Panc1 (cell line): ENCODE data around the gene SYNC. TPM values are rescaled to one million over a fixed set of nuclear protein-coding genes. Genes with fewer than 3 reads are reported as not detected.

Experiments
- ATAC-seq: fragments of 200-7000 bp; cut with Tn5 transposase; 2 replicates; pipeline ENCODE4 v1.9.1; 2020; ENCODE audit warnings: mild to moderate bottlenecking, moderate library complexity
- BruUV-seq: library from RNA; stranded (reverse); fragments of 400-500 nt; replicated peaks from 2 replicates; lab custom pipeline; 2021; lab: Mats Ljungman, UMichigan
- CTCF ChIA-PET: fragments of 300-600 bp; sonication (Branson Sonifier 250); formaldehyde crosslinking; loops from one replicate; lab custom pipeline; 2022; ENCODE audit warnings: antibody characterized with exemption; lab: Charles Lee
- POLR2A ChIA-PET: fragments of 300-600 bp; sonication (Branson Sonifier 250); formaldehyde crosslinking; loops from one replicate; lab custom pipeline; 2022; ENCODE audit warnings: antibody characterized with exemption; lab: Charles Lee
- DNase-seq: peaks from one replicate; pipeline ENCODE4 v3.0.0-alpha.2; 2010; ENCODE audit warnings: low read depth, low spot score
- H3K27ac ChIP-seq: 2 replicates; pipeline ENCODE4 v1.5.1; 2011; ENCODE audit warnings: mild to moderate bottlenecking, low read length, inconsistent platforms
- H3K27me3 ChIP-seq: fragments of 200-500 bp; sonication (Bioruptor generic); 2 replicates; pipeline ENCODE4 v1.6.0; 2014; ENCODE audit warnings: low read length, inconsistent platforms; ENCODE audit not compliant: control insufficient read depth, insufficient read depth
- H3K36me3 ChIP-seq: fragments of 200-500 bp; sonication (Bioruptor generic); 2 replicates; pipeline ENCODE4 v1.5.1; 2014; ENCODE audit warnings: inconsistent platforms, mild to moderate bottlenecking, low read length, moderate library complexity; ENCODE audit not compliant: control insufficient read depth, insufficient read depth
- H3K4me1 ChIP-seq: 2 replicates; pipeline ENCODE4 v1.5.1; 2011; ENCODE audit warnings: inconsistent platforms, mild to moderate bottlenecking, low read length, moderate library complexity; ENCODE audit not compliant: control insufficient read depth, insufficient read depth
- H3K4me3 ChIP-seq, 2 experiments: 2 replicates each; pipeline ENCODE4 v1.5.1; 2011 to 2012; ENCODE audit warnings: low read depth in 2 of 2, low read length in 2 of 2, mild to moderate bottlenecking in 2 of 2, inconsistent platforms in 1 of 2, moderate library complexity in 1 of 2
- H3K9me3 ChIP-seq: fragments of 200-500 bp; sonication (Bioruptor generic); 2 replicates; pipeline ENCODE4 v1.5.1; 2014; ENCODE audit warnings: low read depth, mild to moderate bottlenecking, inconsistent platforms, low read length, moderate library complexity; ENCODE audit not compliant: control insufficient read depth, insufficient read depth
- POLR2AphosphoS5 ChIP-seq: IDR thresholded peaks from 2 replicates; pipeline ENCODE4 v1.6.1; 2012; ENCODE audit warnings: mild to moderate bottlenecking, low read depth, low read length, moderate library complexity
- SIN3A ChIP-seq: IDR thresholded peaks from 2 replicates; pipeline ENCODE4 v1.6.1; 2012; ENCODE audit warnings: low read depth, mild to moderate bottlenecking, low read length, moderate library complexity, borderline replicate concordance; ENCODE audit not compliant: insufficient read depth
- TCF7L2 ChIP-seq: IDR thresholded peaks from 2 replicates; pipeline ENCODE4 v1.6.1; 2011; ENCODE audit warnings: mild to moderate bottlenecking, low read depth, low read length, inconsistent platforms
- in situ Hi-C: cut with HindIII; loops from 2 replicates; pipeline ENCODE4 v1.10.0; 2016; ENCODE audit warnings: low sequenced_read_pairs, low pct_unique_long_range_greater_than_20kb
- intact Hi-C: fragments of 100-400 bp; cut with micrococcal nuclease; formaldehyde crosslinking; loops from one replicate; pipeline ENCODE4 v1.10.0; 2022; ENCODE audit not compliant: unreplicated experiment
- total RNA-seq: library from RNA; stranded (reverse); gene quantifications from one replicate; pipeline ENCODE4 v1.2.1, GENCODE V29; 2021; ENCODE audit not compliant: unreplicated experiment
- TF ChIP-seq, protein P1 (sequence below), 2 experiments: IDR thresholded peaks; 2 replicates each; pipeline ENCODE4 v1.6.1; 2011 to 2012; ENCODE audit warnings: low read depth in 2 of 2, control low read depth in 1 of 2, low read length in 1 of 2, mild to moderate bottlenecking in 1 of 2, moderate library complexity in 1 of 2; ENCODE audit not compliant: insufficient read depth in 1 of 2
- TF ChIP-seq, protein P2 (sequence below): fragments of 450-650 bp; IDR thresholded peaks from 2 replicates; pipeline ENCODE4 v1.5.1; 2017; ENCODE audit warnings: mild to moderate bottlenecking

SYNC gene
- total RNA-seq, 1 experiment from 2014 or later, result 1.3 TPM

DNA sequence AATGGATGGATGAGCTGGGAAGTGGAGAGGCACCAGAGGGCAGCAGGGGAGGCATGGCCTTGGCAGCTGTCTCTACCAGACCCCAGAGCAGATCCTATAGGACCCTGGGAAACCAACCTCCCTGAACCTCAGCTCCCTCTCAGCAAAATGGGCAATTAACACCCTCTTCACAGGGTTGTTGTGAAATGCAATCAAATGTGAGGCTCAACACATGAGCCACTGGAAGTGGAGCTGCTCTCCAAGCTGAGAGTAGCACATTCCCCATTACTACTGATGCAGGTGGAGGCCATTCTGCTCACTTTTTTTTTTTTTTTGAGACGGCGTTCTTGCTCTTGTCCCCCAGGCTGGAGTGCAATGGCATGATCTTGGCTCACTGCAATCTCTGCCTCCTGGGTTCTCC lies 6.5 kb upstream of the SYNC start:
- CTCF ChIA-PET, result interaction anchor here (0.7 kb wide), 1 partner anchor 169 kb away, joined by 7 read pairs; no protein-coding TSS in a partner anchor
- no peaks in the 10 kb centered on the region for H3K36me3 ChIP-seq

DNA sequence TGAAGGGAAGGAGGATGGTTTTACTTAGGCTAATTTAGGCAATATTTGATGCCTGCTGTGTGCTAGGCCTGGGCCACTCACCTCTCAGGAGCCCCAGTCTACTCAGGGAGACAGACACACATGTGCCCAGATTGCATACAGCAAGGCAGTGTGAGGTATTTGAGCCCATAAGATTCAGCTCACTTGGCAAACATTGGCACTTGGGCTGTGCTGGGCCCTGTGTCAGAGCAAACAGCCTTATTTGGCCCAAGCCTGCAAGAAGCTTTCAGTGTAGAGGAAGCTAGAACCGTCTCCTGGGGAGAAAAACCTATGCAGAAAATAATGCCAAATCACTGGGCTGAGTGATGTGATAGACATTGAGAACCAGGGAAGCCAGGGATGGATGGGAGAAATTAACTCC lies 3.9 kb upstream of the SYNC start:
- Histone ChIP-seq H3K27me3 (no peaks in the 10 kb centered on the region), H3K4me1 (peaks cover 15% of the 10 kb centered on the region), H3K9me3 (no peaks in the 10 kb centered on the region), H3K4me3 (no peak overlapping the region), H3K27ac (no peak overlapping the region), H3K36me3 (no peaks in the 10 kb centered on the region)
- no TSS peak for BruUV-seq
- intact Hi-C loops (no loop called here), in situ Hi-C loops (no loop called here)
- CTCF ChIA-PET, result interaction anchor here (0.6 kb wide), 2 partner anchors 47 to 63 kb away, joined by 3 to 8 read pairs; no protein-coding TSS in a partner anchor
- no peak for ATAC-seq
- POLR2A ChIA-PET, result no interaction called here
- no peak for DNase-seq
- TF ChIP-seq, protein P1, sequence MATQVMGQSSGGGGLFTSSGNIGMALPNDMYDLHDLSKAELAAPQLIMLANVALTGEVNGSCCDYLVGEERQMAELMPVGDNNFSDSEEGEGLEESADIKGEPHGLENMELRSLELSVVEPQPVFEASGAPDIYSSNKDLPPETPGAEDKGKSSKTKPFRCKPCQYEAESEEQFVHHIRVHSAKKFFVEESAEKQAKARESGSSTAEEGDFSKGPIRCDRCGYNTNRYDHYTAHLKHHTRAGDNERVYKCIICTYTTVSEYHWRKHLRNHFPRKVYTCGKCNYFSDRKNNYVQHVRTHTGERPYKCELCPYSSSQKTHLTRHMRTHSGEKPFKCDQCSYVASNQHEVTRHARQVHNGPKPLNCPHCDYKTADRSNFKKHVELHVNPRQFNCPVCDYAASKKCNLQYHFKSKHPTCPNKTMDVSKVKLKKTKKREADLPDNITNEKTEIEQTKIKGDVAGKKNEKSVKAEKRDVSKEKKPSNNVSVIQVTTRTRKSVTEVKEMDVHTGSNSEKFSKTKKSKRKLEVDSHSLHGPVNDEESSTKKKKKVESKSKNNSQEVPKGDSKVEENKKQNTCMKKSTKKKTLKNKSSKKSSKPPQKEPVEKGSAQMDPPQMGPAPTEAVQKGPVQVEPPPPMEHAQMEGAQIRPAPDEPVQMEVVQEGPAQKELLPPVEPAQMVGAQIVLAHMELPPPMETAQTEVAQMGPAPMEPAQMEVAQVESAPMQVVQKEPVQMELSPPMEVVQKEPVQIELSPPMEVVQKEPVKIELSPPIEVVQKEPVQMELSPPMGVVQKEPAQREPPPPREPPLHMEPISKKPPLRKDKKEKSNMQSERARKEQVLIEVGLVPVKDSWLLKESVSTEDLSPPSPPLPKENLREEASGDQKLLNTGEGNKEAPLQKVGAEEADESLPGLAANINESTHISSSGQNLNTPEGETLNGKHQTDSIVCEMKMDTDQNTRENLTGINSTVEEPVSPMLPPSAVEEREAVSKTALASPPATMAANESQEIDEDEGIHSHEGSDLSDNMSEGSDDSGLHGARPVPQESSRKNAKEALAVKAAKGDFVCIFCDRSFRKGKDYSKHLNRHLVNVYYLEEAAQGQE (IDR thresholded peaks at IDR 0.05; ENCODE audit: insufficient read depth in 1 of 2, low read depth in 2 of 2, low read length in 1 of 2), result no peak
- TF ChIP-seq, protein P2, sequence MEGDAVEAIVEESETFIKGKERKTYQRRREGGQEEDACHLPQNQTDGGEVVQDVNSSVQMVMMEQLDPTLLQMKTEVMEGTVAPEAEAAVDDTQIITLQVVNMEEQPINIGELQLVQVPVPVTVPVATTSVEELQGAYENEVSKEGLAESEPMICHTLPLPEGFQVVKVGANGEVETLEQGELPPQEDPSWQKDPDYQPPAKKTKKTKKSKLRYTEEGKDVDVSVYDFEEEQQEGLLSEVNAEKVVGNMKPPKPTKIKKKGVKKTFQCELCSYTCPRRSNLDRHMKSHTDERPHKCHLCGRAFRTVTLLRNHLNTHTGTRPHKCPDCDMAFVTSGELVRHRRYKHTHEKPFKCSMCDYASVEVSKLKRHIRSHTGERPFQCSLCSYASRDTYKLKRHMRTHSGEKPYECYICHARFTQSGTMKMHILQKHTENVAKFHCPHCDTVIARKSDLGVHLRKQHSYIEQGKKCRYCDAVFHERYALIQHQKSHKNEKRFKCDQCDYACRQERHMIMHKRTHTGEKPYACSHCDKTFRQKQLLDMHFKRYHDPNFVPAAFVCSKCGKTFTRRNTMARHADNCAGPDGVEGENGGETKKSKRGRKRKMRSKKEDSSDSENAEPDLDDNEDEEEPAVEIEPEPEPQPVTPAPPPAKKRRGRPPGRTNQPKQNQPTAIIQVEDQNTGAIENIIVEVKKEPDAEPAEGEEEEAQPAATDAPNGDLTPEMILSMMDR, result no peak
- TF ChIP-seq POLR2AphosphoS5, result no peak
- no peak for TF ChIP-seq SIN3A
- no peak for TF ChIP-seq TCF7L2

More for the DNA sequence above, 6.5 kb upstream of the SYNC start:
- no TSS peak for BruUV-seq
- POLR2A ChIA-PET, result no interaction called here
- H3K4me3 ChIP-seq, result no peak overlapping the region
- no peak for TF ChIP-seq POLR2AphosphoS5
- TF ChIP-seq TCF7L2, result no peak
- TF ChIP-seq SIN3A, result no peak
- TF ChIP-seq, protein P2, result no peak
- TF ChIP-seq, protein P1 (IDR thresholded peaks at IDR 0.05; ENCODE audit: insufficient read depth in 1 of 2, low read depth in 2 of 2, low read length in 1 of 2), result no peak
- intact Hi-C loops, result loop anchor here (1.0 kb wide), 1 partner anchor 64 kb away; no protein-coding TSS in a partner anchor
- DNase-seq (no peak), ATAC-seq (no peak)
- no peaks in the 10 kb centered on the region for H3K4me1 ChIP-seq
- H3K27me3 ChIP-seq, result no peaks in the 10 kb centered on the region
- no peak overlapping the region for H3K27ac ChIP-seq
- no peaks in the 10 kb centered on the region for H3K9me3 ChIP-seq
- in situ Hi-C loops, result no loop called here
